H9 (cell line): ENCODE data around the gene IL20RB. TPM values are rescaled to one million over a fixed set of nuclear protein-coding genes. Genes with fewer than 3 reads are reported as not detected.

Experiments
- DNase-seq: peaks from one replicate; pipeline ENCODE4 v3.0.0-alpha.2; 2017
- H2AFZ ChIP-seq: one replicate; pipeline ENCODE4 v1.6.1; 2013; ENCODE audit warnings: mild to moderate bottlenecking, low read length, control low read depth, moderate library complexity
- H2AK5ac ChIP-seq: 2 replicates; pipeline ENCODE4 v1.6.1; 2013; ENCODE audit warnings: low read length, control low read depth, mixed read lengths; ENCODE audit not compliant: insufficient read length
- H2BK120ac ChIP-seq: one replicate; pipeline ENCODE4 v1.6.1; 2013; ENCODE audit warnings: low read depth, mild to moderate bottlenecking, low read length, control low read depth, inconsistent platforms; ENCODE audit not compliant: poor library complexity, severe bottlenecking
- H2BK12ac ChIP-seq: 2 replicates; pipeline ENCODE4 v1.6.1; 2013; ENCODE audit warnings: low read length, control low read depth, mixed read lengths, low read depth; ENCODE audit not compliant: insufficient read length
- H2BK15ac ChIP-seq: 2 replicates; pipeline ENCODE4 v1.6.1; 2013; ENCODE audit warnings: low read depth, low read length, control low read depth
- H2BK20ac ChIP-seq: one replicate; pipeline ENCODE4 v1.6.1; 2013; ENCODE audit warnings: low read depth, mild to moderate bottlenecking, low read length, control low read depth, inconsistent platforms; ENCODE audit not compliant: poor library complexity, severe bottlenecking
- H2BK5ac ChIP-seq: 2 replicates; pipeline ENCODE4 v1.6.1; 2013; ENCODE audit warnings: low read length, control low read depth, mixed read lengths; ENCODE audit not compliant: insufficient read length
- H3K14ac ChIP-seq: 2 replicates; pipeline ENCODE4 v1.6.1; 2013; ENCODE audit warnings: low read length, control low read depth; ENCODE audit not compliant: insufficient read depth
- H3K18ac ChIP-seq: 2 replicates; pipeline ENCODE4 v1.6.1; 2013; ENCODE audit warnings: low read depth, mild to moderate bottlenecking, mixed read lengths, low read length, control low read depth; ENCODE audit not compliant: insufficient read length
- H3K23ac ChIP-seq: 2 replicates; pipeline ENCODE4 v1.6.1; 2013; ENCODE audit warnings: low read length, control low read depth, mixed read lengths, low read depth; ENCODE audit not compliant: insufficient read length
- H3K23me2 ChIP-seq: 2 replicates; pipeline ENCODE4 v1.6.1; 2013; ENCODE audit warnings: low read depth, mild to moderate bottlenecking, mixed read lengths, low read length, control low read depth; ENCODE audit not compliant: insufficient read length, poor library complexity, severe bottlenecking
- H3K27ac ChIP-seq: 2 replicates; pipeline ENCODE4 v1.5.1; 2013; ENCODE audit warnings: low read length, control low read depth, mixed read lengths, low read depth; ENCODE audit not compliant: insufficient read length
- H3K27me3 ChIP-seq: 2 replicates; pipeline ENCODE4 v1.6.1; 2013; ENCODE audit warnings: low read length, control low read depth, inconsistent platforms; ENCODE audit not compliant: insufficient read depth
- H3K4ac ChIP-seq: 2 replicates; pipeline ENCODE4 v1.6.1; 2013; ENCODE audit warnings: low read depth, mild to moderate bottlenecking, control low read depth, inconsistent platforms, low read length, moderate library complexity
- H3K4me1 ChIP-seq: 2 replicates; pipeline ENCODE4 v1.6.1; 2013; ENCODE audit warnings: low read length, control low read depth, inconsistent platforms; ENCODE audit not compliant: insufficient read depth
- H3K4me2 ChIP-seq: 2 replicates; pipeline ENCODE4 v1.6.1; 2013; ENCODE audit warnings: low read length, control low read depth, mixed read lengths; ENCODE audit not compliant: insufficient read length, insufficient read depth
- H3K56ac ChIP-seq: 2 replicates; pipeline ENCODE4 v1.6.1; 2013; ENCODE audit warnings: low read depth, mild to moderate bottlenecking, mixed read lengths, low read length, control low read depth; ENCODE audit not compliant: insufficient read length
- H3K79me1 ChIP-seq: 2 replicates; pipeline ENCODE4 v1.6.1; 2013; ENCODE audit warnings: low read depth, mild to moderate bottlenecking, moderate library complexity, low read length, control low read depth, inconsistent platforms; ENCODE audit not compliant: insufficient read depth, poor library complexity, severe bottlenecking
- H3K79me2 ChIP-seq: 2 replicates; pipeline ENCODE4 v1.6.1; 2013; ENCODE audit warnings: low read length, control low read depth, inconsistent platforms; ENCODE audit not compliant: insufficient read depth
- H3K9ac ChIP-seq: 2 replicates; pipeline ENCODE4 v1.6.1; 2013; ENCODE audit warnings: low read length, control low read depth, mixed read lengths; ENCODE audit not compliant: insufficient read length; ENCODE audit errors: extremely low read depth
- H3K9me3 ChIP-seq: one replicate; pipeline ENCODE4 v1.6.1; 2013; ENCODE audit warnings: low read depth, low read length, inconsistent platforms; ENCODE audit not compliant: control insufficient read depth
- H3T11ph ChIP-seq: one replicate; pipeline ENCODE4 v1.6.1; 2013; ENCODE audit warnings: mild to moderate bottlenecking, low read length, control low read depth, inconsistent platforms
- H4K20me1 ChIP-seq: one replicate; pipeline ENCODE4 v1.6.1; 2013; ENCODE audit not compliant: control insufficient read depth, insufficient read length, insufficient read depth
- H4K5ac ChIP-seq: 2 replicates; pipeline ENCODE4 v1.6.1; 2013; ENCODE audit warnings: low read depth, mild to moderate bottlenecking, mixed read lengths, low read length, control low read depth; ENCODE audit not compliant: insufficient read length
- H4K8ac ChIP-seq: replicated peaks from 2 replicates; pipeline ENCODE4 v1.6.1; 2013; ENCODE audit warnings: low read length, control low read depth, mixed read lengths, low read depth; ENCODE audit not compliant: insufficient read length
- H4K91ac ChIP-seq: 2 replicates; pipeline ENCODE4 v1.6.1; 2013; ENCODE audit warnings: low read depth, mild to moderate bottlenecking, moderate library complexity, mixed read lengths, low read length, control low read depth; ENCODE audit not compliant: insufficient read length
- H3K27ac Mint-ChIP-seq, 3 experiments: 2 replicates in 2 of 3; 3 replicates in 1 of 3; pipeline ENCODE4 v1.8.0; 2020 to 2021; ENCODE audit warnings: mixed read lengths in 3 of 3, mild to moderate bottlenecking in 1 of 3, moderate library complexity in 1 of 3
- H3K27me3 Mint-ChIP-seq: 2 replicates; pipeline ENCODE4 v1.8.0; 2021; ENCODE audit warnings: low read depth, mild to moderate bottlenecking, moderate library complexity, mixed read lengths
- H3K36me3 Mint-ChIP-seq, 3 experiments: 2 replicates in 2 of 3; 3 replicates in 1 of 3; pipeline ENCODE4 v1.8.0; 2020 to 2021; ENCODE audit warnings: low read depth in 3 of 3, mixed read lengths in 3 of 3; ENCODE audit not compliant: insufficient read depth in 1 of 3
- H3K4me1 Mint-ChIP-seq, 2 experiments: 2 replicates each; pipeline ENCODE4 v1.8.0; 2020; ENCODE audit warnings: mixed read lengths in 2 of 2
- H3K4me3 Mint-ChIP-seq, 2 experiments: 2 replicates in 1 of 2; 3 replicates in 1 of 2; pipeline ENCODE4 v1.8.0; 2020 to 2021; ENCODE audit warnings: mild to moderate bottlenecking in 2 of 2, mixed read lengths in 2 of 2, moderate library complexity in 1 of 2
- H3K9me3 Mint-ChIP-seq, 2 experiments: 2 replicates in 1 of 2; 3 replicates in 1 of 2; pipeline ENCODE4 v1.8.0; 2020; ENCODE audit warnings: mild to moderate bottlenecking in 2 of 2, mixed read lengths in 2 of 2, moderate library complexity in 1 of 2
- WGBS: extraction: QIAGEN DNeasy Blood & Tissue Kit; methylation state at CpG from one replicate; pipeline ENCODE4 v1.1.7; 2013; ENCODE audit warnings: missing lambda C conversion rate, low lambda C conversion rate, mixed read lengths; ENCODE audit not compliant: insufficient read length; ENCODE audit errors: extremely low coverage; 5-methylcytosine and 5-hydroxymethylcytosine counted together
- total RNA-seq: library from RNA; stranded (reverse); gene quantifications from 2 replicates; pipeline ENCODE4 v1.2.1, GENCODE V29; 2021
- TF ChIP-seq, protein P1 (sequence below): fragments of 200-600 bp; sonication (generic); conservative IDR thresholded peaks from 3 replicates; pipeline ENCODE4 v1.8.0; 2021; ENCODE audit warnings: antibody characterized with exemption, mild to moderate bottlenecking

Gene IL20RB
- total RNA-seq, 1 experiment from 2014 or later, result 1.5 TPM

DNA sequence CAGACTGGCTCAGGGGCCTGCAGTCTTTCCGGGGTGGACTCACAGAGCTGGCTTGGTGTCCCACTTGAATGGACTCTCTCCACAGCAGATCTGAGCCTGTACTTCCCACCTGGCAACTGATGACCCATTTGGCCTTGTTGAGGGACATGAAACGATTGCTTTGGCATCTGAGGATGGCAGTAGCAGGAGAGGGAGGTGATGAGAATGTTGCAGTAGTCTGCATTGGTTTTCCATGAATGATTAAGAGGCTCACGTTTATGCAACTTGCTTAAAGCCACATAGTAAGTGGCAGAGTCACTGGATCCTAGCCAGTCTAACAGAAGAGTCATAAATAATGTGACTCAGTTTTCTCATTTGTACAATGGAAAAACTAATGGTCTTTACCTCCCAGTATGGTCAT lies 21.9 kb downstream of the IL20RB start:
- H3K4me1 ChIP-seq, result no peaks in the 10 kb centered on the region; the same call in 1 of the 2 replicates
- no peak overlapping the region for H2BK5ac ChIP-seq
- H3K27me3 Mint-ChIP-seq, result no peaks in the 10 kb centered on the region
- no peak overlapping the region for H4K5ac ChIP-seq
- no peak overlapping the region for H2BK20ac ChIP-seq
- no peak for DNase-seq
- H3K79me1 ChIP-seq, result no peaks in the 10 kb centered on the region
- no peak overlapping the region for H2BK12ac ChIP-seq
- H3K27ac Mint-ChIP-seq, result no peak overlapping the region
- TF ChIP-seq, protein P1, sequence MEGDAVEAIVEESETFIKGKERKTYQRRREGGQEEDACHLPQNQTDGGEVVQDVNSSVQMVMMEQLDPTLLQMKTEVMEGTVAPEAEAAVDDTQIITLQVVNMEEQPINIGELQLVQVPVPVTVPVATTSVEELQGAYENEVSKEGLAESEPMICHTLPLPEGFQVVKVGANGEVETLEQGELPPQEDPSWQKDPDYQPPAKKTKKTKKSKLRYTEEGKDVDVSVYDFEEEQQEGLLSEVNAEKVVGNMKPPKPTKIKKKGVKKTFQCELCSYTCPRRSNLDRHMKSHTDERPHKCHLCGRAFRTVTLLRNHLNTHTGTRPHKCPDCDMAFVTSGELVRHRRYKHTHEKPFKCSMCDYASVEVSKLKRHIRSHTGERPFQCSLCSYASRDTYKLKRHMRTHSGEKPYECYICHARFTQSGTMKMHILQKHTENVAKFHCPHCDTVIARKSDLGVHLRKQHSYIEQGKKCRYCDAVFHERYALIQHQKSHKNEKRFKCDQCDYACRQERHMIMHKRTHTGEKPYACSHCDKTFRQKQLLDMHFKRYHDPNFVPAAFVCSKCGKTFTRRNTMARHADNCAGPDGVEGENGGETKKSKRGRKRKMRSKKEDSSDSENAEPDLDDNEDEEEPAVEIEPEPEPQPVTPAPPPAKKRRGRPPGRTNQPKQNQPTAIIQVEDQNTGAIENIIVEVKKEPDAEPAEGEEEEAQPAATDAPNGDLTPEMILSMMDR, result no peak
- H3K14ac ChIP-seq, result no peak overlapping the region
- no peak overlapping the region for H2AK5ac ChIP-seq
- no peak overlapping the region for H3K27ac ChIP-seq
- H3K4me1 Mint-ChIP-seq, result no peaks in the 10 kb centered on the region
- H3K4ac ChIP-seq, result no peak overlapping the region
- no peak overlapping the region for H3K18ac ChIP-seq
- no peak overlapping the region for H3K9ac ChIP-seq
- H3K56ac ChIP-seq, result no peak overlapping the region
- no peak overlapping the region for H4K91ac ChIP-seq
- no peak overlapping the region for H2BK15ac ChIP-seq
- no peak overlapping the region for H2AFZ ChIP-seq
- H3K9me3 ChIP-seq, result no peaks in the 10 kb centered on the region
- H3T11ph ChIP-seq, result no peak overlapping the region
- no peak overlapping the region for H3K23ac ChIP-seq
- no CpG with 5 or more reads among the region's 3 CpGs for WGBS
- H3K23me2 ChIP-seq, result no peaks in the 10 kb centered on the region
- no peak overlapping the region for H3K4me2 ChIP-seq
- H3K79me2 ChIP-seq, result no peaks in the 10 kb centered on the region
- no peaks in the 10 kb centered on the region for H4K20me1 ChIP-seq
- H3K27me3 ChIP-seq, result no peaks in the 10 kb centered on the region
- H2BK120ac ChIP-seq, result no peak overlapping the region
- peaks cover 0 to 3% (median 0%) of the 10 kb centered on the region in 3 experiments; a peak in 2 of 7 replicates for H3K36me3 Mint-ChIP-seq
- H4K8ac ChIP-seq, result no peak overlapping the region
- peaks cover 0 to 4% of the 10 kb centered on the region in 2 experiments; a peak in 2 of 5 replicates for H3K9me3 Mint-ChIP-seq
- no peak overlapping the region for H3K4me3 Mint-ChIP-seq
